WERI-Rb-1 (cell line): ENCODE measurements around the gene STXBP2.

Experiments
- DNase-seq: peaks from one replicate; pipeline ENCODE4 v3.0.0-alpha.2; 2020
- H3K27ac ChIP-seq: fragments of 250-450 bp; sonication (Bioruptor Pico); 2 replicates; pipeline ENCODE4 v1.5.1; 2020; ENCODE audit warnings: mild to moderate bottlenecking, moderate library complexity
- H3K27me3 ChIP-seq: fragments of 250-450 bp; sonication (Bioruptor Pico); 2 replicates; pipeline ENCODE4 v1.5.1; 2021; ENCODE audit warnings: mild to moderate bottlenecking, low read depth, moderate library complexity; ENCODE audit not compliant: insufficient read depth, severe bottlenecking
- H3K36me3 ChIP-seq: fragments of 250-450 bp; sonication (Bioruptor Pico); 2 replicates; pipeline ENCODE4 v1.5.1; 2020; ENCODE audit warnings: mild to moderate bottlenecking, moderate library complexity
- H3K4me3 ChIP-seq: 2 replicates; pipeline ENCODE4 v1.5.1; 2011; ENCODE audit warnings: low read depth, mild to moderate bottlenecking, control low read depth, low read length
- H3K9me3 ChIP-seq: fragments of 250-450 bp; sonication (Bioruptor Pico); 2 replicates; pipeline ENCODE4 v1.5.1; 2021; ENCODE audit warnings: mild to moderate bottlenecking, moderate library complexity; ENCODE audit not compliant: severe bottlenecking
- CTCF ChIP-seq: IDR thresholded peaks from 2 replicates; pipeline ENCODE4 v1.5.1; 2011; ENCODE audit warnings: low read depth, mild to moderate bottlenecking, control low read depth, inconsistent platforms, low read length

The STXBP2 gene

DNA sequence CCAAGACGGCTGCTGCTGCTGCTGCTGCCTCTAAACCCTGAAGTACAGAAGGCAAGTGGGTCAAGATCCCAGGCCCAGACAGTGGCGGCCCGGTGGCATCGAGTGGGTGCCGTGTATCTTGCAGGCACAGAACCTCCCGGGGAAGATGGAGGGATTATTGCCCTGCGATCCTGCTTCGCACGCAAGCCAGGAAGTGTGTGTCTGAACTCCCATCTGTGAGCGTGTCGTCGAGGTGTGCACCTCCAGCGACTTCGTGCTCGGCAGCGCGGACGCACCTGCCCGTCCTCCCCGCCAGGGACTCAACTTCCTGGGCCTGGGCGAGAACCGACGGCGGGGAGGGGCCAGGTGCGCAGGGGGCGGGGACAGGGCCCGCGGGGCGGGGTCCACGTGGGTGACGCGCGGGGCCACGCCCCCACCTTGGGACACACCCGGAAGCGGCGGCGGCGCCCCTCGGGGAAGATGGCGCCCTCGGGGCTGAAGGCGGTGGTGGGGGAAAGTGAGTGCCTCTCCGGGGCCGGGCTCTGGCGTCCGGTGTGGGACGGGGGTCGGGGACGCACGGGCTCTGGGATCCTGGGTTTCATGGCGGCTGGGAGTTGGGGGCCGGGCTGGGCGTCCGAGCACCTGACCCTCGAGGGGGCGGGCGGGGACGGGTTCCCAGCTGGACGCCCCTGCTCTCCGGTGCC is at the start of gene STXBP2:
Gene STXBP2, plus strand, starts transcription at position 420 of the 683 bp plus-strand sequence. Its CDS starts 40 bp downstream, at position 460.
- TF ChIP-seq CTCF, result no peak
- no peak for DNase-seq
- Histone ChIP-seq H3K9me3 (no peaks in the 10 kb centered on the region), H3K4me3 (no peak within 1 kb of the TSS), H3K27ac (peak within 1 kb of the TSS; percentile 42), H3K27me3 (no peaks in the 10 kb centered on the region), H3K36me3 (peaks cover 7% of the 10 kb centered on the region)

DNA sequence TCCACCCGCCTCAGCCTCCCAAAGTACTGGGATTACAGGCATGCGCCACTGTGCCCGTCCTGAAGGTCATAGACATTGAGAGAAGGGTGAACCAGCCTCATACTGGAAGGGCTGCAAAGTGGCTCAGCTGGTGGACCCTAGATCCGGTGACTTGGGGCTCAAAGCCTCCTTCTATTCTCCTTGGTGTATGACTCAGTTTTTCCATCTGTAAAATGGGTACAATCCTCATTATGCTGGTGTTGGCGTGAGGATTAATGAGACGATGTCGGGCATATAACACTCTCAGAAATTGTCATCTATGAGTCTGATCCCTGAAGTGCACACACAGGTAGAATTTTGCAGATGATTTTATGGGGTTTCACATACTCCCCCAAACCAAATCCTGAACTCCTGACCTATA is 47.1 kb upstream of the STXBP2 start:
- H3K4me3 ChIP-seq, result no peak overlapping the region
- DNase-seq, result no peak
- H3K27me3 ChIP-seq, result no peaks in the 10 kb centered on the region
- H3K27ac ChIP-seq, result no peak overlapping the region
- no peaks in the 10 kb centered on the region for H3K36me3 ChIP-seq
- H3K9me3 ChIP-seq, result no peaks in the 10 kb centered on the region
- TF ChIP-seq CTCF, result no peak

GRCh38 chr19:7590256-7590655 is 46.7 kb upstream of the STXBP2 start:
- DNase-seq, result no peak
- no peak for TF ChIP-seq CTCF
- no peaks in the 10 kb centered on the region for H3K36me3 ChIP-seq
- H3K9me3 ChIP-seq, result no peaks in the 10 kb centered on the region
- no peaks in the 10 kb centered on the region for H3K27me3 ChIP-seq
- H3K4me3 ChIP-seq, result no peak overlapping the region
- H3K27ac ChIP-seq, result no peak overlapping the region

DNA sequence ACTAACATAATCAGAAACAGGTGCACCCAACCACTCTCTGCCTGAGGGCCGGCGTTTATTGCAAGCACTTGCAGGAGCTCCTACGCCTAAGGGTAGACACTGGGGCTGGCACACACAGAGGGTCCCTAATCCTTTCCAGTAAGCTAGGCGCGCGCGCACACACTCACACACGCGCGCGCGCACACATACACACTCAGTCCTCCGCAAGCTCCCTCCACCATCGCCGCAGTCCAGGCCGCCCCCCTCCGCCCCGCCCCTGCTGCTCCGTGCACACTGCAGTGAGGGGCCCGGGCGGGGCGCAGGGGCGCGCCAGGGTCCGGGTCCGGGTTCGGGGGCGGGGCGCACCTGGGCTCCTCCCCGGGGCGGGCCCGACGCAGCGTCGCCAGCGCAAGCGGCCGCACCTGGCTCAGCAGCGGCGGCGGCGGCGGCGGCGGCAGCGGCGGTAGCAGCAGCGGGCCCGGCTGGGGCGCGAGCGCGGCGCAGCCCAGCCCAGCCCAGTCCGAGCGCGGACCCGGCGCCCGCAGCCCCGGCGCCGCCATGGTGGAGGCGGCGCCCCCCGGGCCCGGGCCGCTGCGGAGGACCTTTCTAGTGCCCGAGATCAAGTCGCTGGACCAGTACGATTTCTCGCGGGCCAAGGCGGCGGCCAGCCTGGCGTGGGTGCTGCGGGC is 41.3 kb upstream of the STXBP2 start, which contains the start of gene CAMSAP3:
Gene CAMSAP3, plus strand, starts transcription at position 398 of the 668 bp plus-strand sequence. Its CDS starts 140 bp downstream, at position 538.
- Histone ChIP-seq H3K27me3 (no peaks in the 10 kb centered on the region), H3K9me3 (no peaks in the 10 kb centered on the region), H3K27ac (peak within 1 kb of the TSS; percentile 6; the same call in 1 of the 2 replicates), H3K4me3 (peak within 1 kb of the TSS; percentile 67), H3K36me3 (no peaks in the 10 kb centered on the region)
- no peak for TF ChIP-seq CTCF
- DNase-seq, result peak; percentile 86

DNA sequence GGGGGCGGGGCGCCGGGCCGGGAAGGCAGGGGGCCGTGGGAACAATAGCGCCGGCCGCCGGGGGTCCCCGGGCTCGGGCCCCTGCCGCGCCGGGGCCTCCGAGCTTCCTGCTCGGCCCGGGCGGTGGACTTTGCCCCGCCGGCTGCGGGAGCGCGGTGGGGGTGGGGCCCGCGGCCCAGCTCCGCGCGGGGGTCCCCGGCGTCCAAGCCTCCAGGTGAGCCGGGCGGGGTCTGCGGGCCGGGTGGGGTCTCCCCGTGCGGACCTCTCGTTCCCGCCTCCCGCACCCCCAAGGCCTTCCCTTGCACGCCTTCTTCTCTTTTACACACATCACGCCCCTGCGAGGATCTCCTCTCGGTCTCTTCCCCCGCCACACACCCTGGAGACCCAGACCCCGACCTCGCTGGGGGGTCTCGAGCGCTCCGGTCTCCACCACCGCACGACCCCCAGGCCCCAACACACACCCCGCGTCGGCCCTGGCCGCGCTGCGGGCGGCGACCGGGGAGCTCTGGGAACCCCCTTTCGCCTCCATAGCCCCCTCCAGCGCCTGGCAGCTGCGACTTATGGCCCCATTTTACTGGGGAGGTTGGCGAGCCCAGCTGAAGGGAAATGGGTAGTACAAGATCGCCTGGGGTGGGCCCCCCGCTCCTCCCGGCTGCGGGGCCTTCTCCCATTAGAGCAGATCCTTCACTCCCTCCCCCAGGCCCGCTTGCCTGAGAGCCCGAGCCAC is 40.5 kb upstream of the STXBP2 start:
- Histone ChIP-seq H3K27me3 (no peaks in the 10 kb centered on the region), H3K36me3 (no peaks in the 10 kb centered on the region), H3K27ac (no peak overlapping the region), H3K9me3 (no peaks in the 10 kb centered on the region), H3K4me3 (peak overlapping the region; percentile 67)
- no peak for DNase-seq
- no peak for TF ChIP-seq CTCF
